HUES48 (cell line): ENCODE data around the gene RPS18.
A peak's percentile ranks its signal among the peaks of the same experiment; 100 is the strongest.

Experiments used
- H3K27ac ChIP-seq: one replicate; pipeline ENCODE4 v1.7.0; 2013; ENCODE audit warnings: low read depth, low read length, inconsistent platforms
- H3K27me3 ChIP-seq: 2 replicates; pipeline ENCODE4 v1.6.1; 2013; ENCODE audit warnings: mild to moderate bottlenecking, low read length; ENCODE audit not compliant: control insufficient read depth, insufficient read depth
- H3K36me3 ChIP-seq: 2 replicates; pipeline ENCODE4 v1.6.1; 2013; ENCODE audit warnings: low read length; ENCODE audit not compliant: control insufficient read depth, insufficient read depth
- H3K4me1 ChIP-seq: 2 replicates; pipeline ENCODE4 v1.6.1; 2013; ENCODE audit warnings: mild to moderate bottlenecking, low read length; ENCODE audit not compliant: control insufficient read depth, insufficient read depth
- H3K4me3 ChIP-seq: 2 replicates; pipeline ENCODE4 v1.5.1; 2013; ENCODE audit warnings: mild to moderate bottlenecking, low read depth, low read length
- H3K9ac ChIP-seq: 2 replicates; pipeline ENCODE4 v1.6.1; 2013; ENCODE audit warnings: mild to moderate bottlenecking, low read depth, low read length, moderate library complexity
- H3K9me3 ChIP-seq: 2 replicates; pipeline ENCODE4 v1.6.1; 2013; ENCODE audit warnings: low read length; ENCODE audit not compliant: control insufficient read depth, insufficient read depth

Gene RPS18

DNA sequence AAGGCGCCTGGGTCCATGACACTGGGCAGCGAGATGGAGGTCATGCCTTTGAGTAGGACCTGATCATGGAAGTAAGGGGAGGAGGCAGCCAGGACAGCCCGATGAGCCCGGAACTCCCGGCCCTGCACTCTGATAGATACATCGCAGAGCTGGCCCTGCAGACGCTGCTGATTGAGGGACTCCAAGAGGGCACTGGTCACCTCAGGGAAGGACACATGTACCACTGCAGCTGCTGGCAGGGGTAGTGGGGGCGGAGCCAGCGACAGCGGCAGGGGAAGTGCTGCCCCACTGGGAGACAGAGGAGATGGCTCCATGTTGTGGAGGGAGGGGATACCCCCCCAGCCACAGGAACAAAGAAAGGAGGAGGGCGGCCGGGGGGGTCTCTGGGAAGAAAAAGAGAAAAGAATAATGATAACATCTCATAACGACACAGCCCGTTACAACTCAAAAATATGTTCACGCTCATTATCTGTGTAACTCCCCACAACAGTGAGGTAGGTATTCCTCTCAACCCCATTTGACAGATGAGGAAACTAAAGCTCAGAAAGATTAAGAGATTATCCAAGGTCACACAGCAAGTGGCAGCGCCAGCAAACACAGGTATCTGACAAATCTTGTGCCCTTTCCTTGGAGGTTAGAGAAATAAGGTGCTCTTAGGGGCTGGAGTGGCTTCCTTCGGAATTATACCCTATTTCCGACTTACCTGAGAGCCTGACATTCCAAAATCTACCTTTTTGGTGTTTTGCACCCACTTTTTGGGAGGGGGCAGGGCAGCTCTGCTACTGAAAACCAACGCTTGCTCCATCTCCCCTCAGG, 44.9 kb downstream of the RPS18 start:
- Histone ChIP-seq H3K4me3 (peak overlapping the region; percentile 65), H3K9ac (no peak overlapping the region), H3K27me3 (no peaks in the 10 kb centered on the region), H3K27ac (peak overlapping the region; percentile 7), H3K9me3 (no peaks in the 10 kb centered on the region), H3K36me3 (peaks cover 34% of the 10 kb centered on the region), H3K4me1 (peaks cover 40% of the 10 kb centered on the region)

DNA sequence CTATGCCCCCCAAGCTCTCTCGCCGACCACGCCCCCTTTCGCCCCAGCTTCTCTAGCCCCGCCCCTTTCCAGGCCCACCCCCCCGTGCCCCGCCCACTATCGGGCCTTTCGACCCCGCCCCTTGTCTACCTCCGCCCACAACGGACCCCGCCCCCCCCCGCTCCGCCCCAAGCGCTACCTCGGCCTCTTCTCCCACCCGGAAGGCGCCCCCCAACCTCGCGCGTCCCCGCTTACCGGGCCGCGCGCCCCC, 45.5 kb downstream of the RPS18 start:
- no peak overlapping the region for H3K9ac ChIP-seq

GRCh38 chr6:33317669-33318425, 46.0 kb downstream of the RPS18 start, which contains the start of gene ZBTB22:
Gene ZBTB22 (minus strand): TSS chr6:33317744. CDS start chr6:33316916, 828 bp downstream.
- Histone ChIP-seq H3K4me3 (peak within 1 kb of the TSS; percentile 92), H3K9me3 (no peaks in the 10 kb centered on the region), H3K9ac (peak within 1 kb of the TSS; percentile 78), H3K36me3 (peaks cover 34% of the 10 kb centered on the region), H3K4me1 (peaks cover 38% of the 10 kb centered on the region), H3K27ac (peak within 1 kb of the TSS; percentile 97), H3K27me3 (no peaks in the 10 kb centered on the region)

More for the DNA sequence above, 45.5 kb downstream of the RPS18 start:
- Histone ChIP-seq H3K9me3 (no peaks in the 10 kb centered on the region), H3K27ac (peak overlapping the region; percentile 97), H3K36me3 (peaks cover 34% of the 10 kb centered on the region), H3K27me3 (no peaks in the 10 kb centered on the region), H3K4me3 (peak overlapping the region; percentile 92), H3K4me1 (peaks cover 38% of the 10 kb centered on the region)

DNA sequence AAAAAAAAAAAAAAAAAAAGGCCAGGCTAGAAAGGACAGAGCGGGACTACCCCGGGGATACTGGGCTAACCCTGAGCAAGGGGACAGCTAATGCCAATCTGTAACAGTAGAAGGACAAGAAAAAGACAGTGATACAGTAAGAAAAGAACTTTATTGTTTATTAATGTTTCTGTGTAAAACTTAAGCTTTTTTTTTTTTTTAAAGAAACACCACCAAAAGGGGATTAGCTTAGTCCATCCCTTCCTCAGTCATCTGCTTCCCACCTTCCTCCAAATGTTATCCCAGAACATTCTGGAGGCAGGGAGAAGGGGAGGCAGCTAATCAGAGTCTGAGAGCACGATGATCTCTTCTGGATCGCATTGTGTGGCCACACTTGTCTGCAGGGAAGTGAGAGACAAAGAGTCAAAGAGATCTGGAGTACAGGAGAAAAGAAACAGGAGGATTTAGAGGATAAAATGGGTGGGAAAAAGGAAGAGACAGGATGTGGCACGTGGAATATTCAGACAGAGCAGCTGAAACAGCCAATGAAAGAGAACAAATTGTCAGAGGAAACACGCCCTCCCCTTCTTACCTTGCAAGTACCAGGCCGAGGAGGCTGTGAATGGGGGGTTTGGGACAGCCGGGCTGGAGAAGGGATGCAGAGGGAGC, 46.7 kb downstream of the RPS18 start:
- Histone ChIP-seq H3K4me1 (peaks cover 38% of the 10 kb centered on the region), H3K9ac (0 out of 2 replicates have a peak overlapping the region, but pooled peaks have one; percentile 78), H3K4me3 (peak overlapping the region; percentile 92), H3K9me3 (no peaks in the 10 kb centered on the region), H3K27me3 (no peaks in the 10 kb centered on the region), H3K36me3 (peaks cover 34% of the 10 kb centered on the region), H3K27ac (peak overlapping the region; percentile 97)

DNA sequence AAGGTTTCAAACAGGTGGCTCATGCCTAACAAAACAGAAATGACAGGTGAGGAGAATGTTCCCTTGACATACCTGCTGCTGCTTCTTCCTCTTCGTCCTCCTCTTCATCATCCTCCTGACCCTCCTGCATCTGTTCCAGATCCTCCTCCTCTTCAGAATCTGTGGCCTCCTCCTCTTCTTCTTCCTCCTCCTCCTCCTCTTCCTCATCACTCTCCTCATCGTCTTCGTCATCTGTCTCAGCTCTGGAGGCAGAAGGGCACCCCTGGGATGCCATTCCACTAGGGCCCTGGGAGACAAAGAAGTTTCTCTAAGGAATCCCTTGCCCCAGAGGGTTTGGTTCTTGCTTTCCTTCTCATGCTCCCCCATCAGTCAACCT, 48.1 kb downstream of the RPS18 start:
- Histone ChIP-seq H3K9ac (no peak overlapping the region), H3K4me1 (peaks cover 39% of the 10 kb centered on the region), H3K27ac (peak overlapping the region; percentile 65)

GRCh38 chr6:33320315-33321181, 48.7 kb downstream of the RPS18 start:
- H3K27ac ChIP-seq, result peak overlapping the region; percentile 65
- H3K27me3 ChIP-seq, result no peaks in the 10 kb centered on the region
- no peak overlapping the region for H3K9ac ChIP-seq
- H3K4me1 ChIP-seq, result peaks cover 39% of the 10 kb centered on the region
- peak overlapping the region; percentile 78; the same call in 1 of the 2 replicates for H3K4me3 ChIP-seq
- peaks cover 34% of the 10 kb centered on the region for H3K36me3 ChIP-seq
- H3K9me3 ChIP-seq, result no peaks in the 10 kb centered on the region

More for the DNA sequence above, 48.1 kb downstream of the RPS18 start:
- Histone ChIP-seq H3K4me3 (no peak overlapping the region), H3K36me3 (peaks cover 34% of the 10 kb centered on the region), H3K27me3 (no peaks in the 10 kb centered on the region), H3K9me3 (no peaks in the 10 kb centered on the region)

- Histone ChIP-seq H3K9ac (no peak overlapping the region), H3K36me3 (peaks cover 31% of the 10 kb centered on the region), H3K9me3 (no peaks in the 10 kb centered on the region), H3K27ac (peak overlapping the region; percentile 65), H3K4me1 (peaks cover 39% of the 10 kb centered on the region), H3K27me3 (no peaks in the 10 kb centered on the region), H3K4me3 (peak overlapping the region; percentile 78; the same call in 1 of the 2 replicates)
Observed at GRCh38 chr6:33321227-33321626, 49.4 kb downstream of the RPS18 start.

DNA sequence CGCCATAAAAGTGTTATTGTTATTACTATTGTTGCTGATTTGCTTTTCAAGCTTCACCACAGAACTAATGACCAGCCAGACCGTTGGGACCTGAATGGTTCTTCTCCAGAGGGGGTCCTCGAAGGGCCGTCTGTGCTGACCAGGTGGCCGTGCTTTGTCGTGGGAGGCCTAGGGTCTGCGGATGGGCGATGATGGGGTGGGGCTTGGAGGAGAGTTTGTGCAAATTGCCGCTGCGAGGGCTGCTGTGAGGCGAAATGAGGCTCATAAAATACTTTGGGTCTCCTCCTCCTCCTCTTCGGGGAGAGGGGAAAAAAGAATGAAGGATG, 51.7 kb downstream of the RPS18 start:
- peak overlapping the region; percentile 87 for H3K27ac ChIP-seq
- H3K36me3 ChIP-seq, result peaks cover 28% of the 10 kb centered on the region
- peaks cover 25% of the 10 kb centered on the region for H3K4me1 ChIP-seq
- no peaks in the 10 kb centered on the region for H3K9me3 ChIP-seq
- peak overlapping the region; percentile 78 for H3K4me3 ChIP-seq
- no peaks in the 10 kb centered on the region for H3K27me3 ChIP-seq
- H3K9ac ChIP-seq, result peak overlapping the region; percentile 17; the same call in 1 of the 2 replicates

DNA sequence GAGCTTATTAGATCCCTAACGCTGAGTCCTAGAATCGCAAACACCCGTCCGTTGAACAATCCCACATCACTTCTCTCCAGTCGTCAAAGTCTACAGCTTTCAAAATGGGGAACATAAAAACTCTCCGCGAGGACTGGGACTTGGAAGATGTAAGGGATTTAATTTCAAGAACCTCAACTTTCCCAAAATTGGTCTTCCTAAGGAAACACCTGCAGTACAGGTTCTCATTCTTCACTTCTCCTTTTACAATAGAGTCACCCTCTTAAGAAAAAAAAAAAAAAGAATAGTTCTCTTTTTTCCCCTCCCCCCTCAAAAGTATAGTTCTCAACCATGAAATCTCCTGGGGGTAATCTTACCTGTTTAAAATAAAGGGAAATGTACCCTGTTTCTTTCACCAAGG, 52.2 kb downstream of the RPS18 start:
- no peak overlapping the region for H3K27ac ChIP-seq
- H3K36me3 ChIP-seq, result peaks cover 22% of the 10 kb centered on the region
- H3K27me3 ChIP-seq, result no peaks in the 10 kb centered on the region
- peak overlapping the region; percentile 78 for H3K4me3 ChIP-seq
- H3K9ac ChIP-seq, result no peak overlapping the region
- peaks cover 22% of the 10 kb centered on the region for H3K4me1 ChIP-seq
- no peaks in the 10 kb centered on the region for H3K9me3 ChIP-seq
